MM.1S (cell line): ENCODE results near the gene KSR2.

ENCODE experiments used
- CTCF ChIP-seq: fragments of 300-600 bp; sonication (generic); IDR thresholded peaks from 2 replicates; pipeline ENCODE4 v1.5.1; 2016; ENCODE audit warnings: antibody characterized with exemption, low read length, mixed read lengths
- EZH2 ChIP-seq: fragments of 300-600 bp; sonication (generic); optimal IDR thresholded peaks from 2 replicates; pipeline ENCODE3; 2017; ENCODE audit warnings: low read depth, mild to moderate bottlenecking, antibody characterized with exemption, low read length, mixed read lengths
- EZH2phosphoT487 ChIP-seq: fragments of 300-600 bp; sonication (generic); IDR thresholded peaks from 2 replicates; pipeline ENCODE4 v1.6.1; 2018; ENCODE audit warnings: antibody characterized with exemption, low read length

- TF ChIP-seq CTCF (no peak), EZH2 (no peak), EZH2phosphoT487 (no peak)
Measured at GRCh38 chr12:117738233-117738632, 230.6 kb downstream of the KSR2 start.
